Upper lobe of right lung (tissue), 1 donor: ENCODE measurements around the gene ZSCAN21. TPM values are rescaled to one million over a fixed set of nuclear protein-coding genes. Genes with fewer than 3 reads are reported as not detected.

Experiments
- ATAC-seq: fragments of 200-7000 bp; cut with Tn5 transposase; one replicate; pipeline ENCODE4 v1.9.1; 2020; ENCODE audit warnings: mild to moderate bottlenecking, moderate library complexity
- DNase-seq: peaks from one replicate; pipeline ENCODE4 v3.0.0-alpha.2; 2020
- H3K27ac ChIP-seq: fragments of 200-600 bp; one replicate; pipeline ENCODE4 v1.8.0; 2022
- H3K27me3 ChIP-seq: fragments of 200-600 bp; one replicate; pipeline ENCODE4 v1.8.0; 2022; ENCODE audit warnings: mild to moderate bottlenecking
- H3K36me3 ChIP-seq: fragments of 200-600 bp; one replicate; pipeline ENCODE4 v1.8.0; 2022
- H3K4me1 ChIP-seq: fragments of 200-600 bp; one replicate; pipeline ENCODE4 v1.8.0; 2022
- H3K4me3 ChIP-seq: fragments of 200-600 bp; one replicate; pipeline ENCODE4 v1.8.0; 2022; ENCODE audit warnings: mild to moderate bottlenecking
- H3K9me3 ChIP-seq: fragments of 200-600 bp; one replicate; pipeline ENCODE4 v1.8.0; 2022
- CTCF ChIP-seq: fragments of 200-600 bp; IDR thresholded peaks from one replicate; pipeline ENCODE4 v1.8.0; 2022; ENCODE audit warnings: antibody characterized with exemption
- intact Hi-C: fragments of 100-400 bp; cut with DNase I; formaldehyde crosslinking; loops from one replicate; pipeline ENCODE4 v1.11.0; 2022
- total RNA-seq: library from RNA; stranded (reverse); fragmentation: NEBNext Ultra II Directional; extraction: Animal tissue kit (Norgen Biotek cat#: 25700); gene quantifications from one replicate; pipeline ENCODE4 v1.2.1, GENCODE V29; 2021
- donor health status: DM: no; HTN: yes; CAD: no; lungs with severe emphysema.

Gene ZSCAN21
- total RNA-seq, 1 donor from 2014 or later: 10.0 TPM

GRCh38 chr7:100095289-100095688, 45.7 kb downstream of the ZSCAN21 start:
- no peak for TF ChIP-seq CTCF
- DNase-seq: no peak
- H3K4me1 ChIP-seq: peaks cover 14% of the 10 kb centered on the region
- no peak for ATAC-seq
- H3K27ac ChIP-seq: no peak overlapping the region
- no peaks in the 10 kb centered on the region for H3K9me3 ChIP-seq
- intact Hi-C loops: no loop called here
- no peaks in the 10 kb centered on the region for H3K27me3 ChIP-seq
- no peak overlapping the region for H3K4me3 ChIP-seq
- peaks cover 91% of the 10 kb centered on the region for H3K36me3 ChIP-seq

- TF ChIP-seq CTCF: no peak
- Histone ChIP-seq H3K4me1 (peaks cover 14% of the 10 kb centered on the region), H3K4me3 (no peak overlapping the region), H3K36me3 (peaks cover 87% of the 10 kb centered on the region), H3K27ac (no peak overlapping the region), H3K27me3 (no peaks in the 10 kb centered on the region), H3K9me3 (no peaks in the 10 kb centered on the region)
- intact Hi-C loops: no loop called here
- ATAC-seq: no peak
- no peak for DNase-seq
Measured at GRCh38 chr7:100095704-100096103, 46.1 kb downstream of the ZSCAN21 start.

- TF ChIP-seq CTCF: no peak
- Histone ChIP-seq H3K9me3 (no peaks in the 10 kb centered on the region), H3K4me1 (peaks cover 25% of the 10 kb centered on the region), H3K36me3 (peaks cover 64% of the 10 kb centered on the region), H3K27ac (no peak overlapping the region), H3K4me3 (no peak overlapping the region), H3K27me3 (no peaks in the 10 kb centered on the region)
- intact Hi-C loops: no loop called here
- DNase-seq (no peak), ATAC-seq (no peak)
Measured at GRCh38 chr7:100098913-100099312, 49.3 kb downstream of the ZSCAN21 start.

- intact Hi-C loops: no loop called here
- ATAC-seq: no peak
- Histone ChIP-seq H3K36me3 (peaks cover 61% of the 10 kb centered on the region), H3K9me3 (no peaks in the 10 kb centered on the region), H3K27ac (peak overlapping the region; percentile 76), H3K27me3 (no peaks in the 10 kb centered on the region), H3K4me3 (peak overlapping the region; percentile 97), H3K4me1 (peaks cover 25% of the 10 kb centered on the region)
- DNase-seq: no peak
- TF ChIP-seq CTCF: no peak
Measured at GRCh38 chr7:100099452-100099851, 49.9 kb downstream of the ZSCAN21 start.

GRCh38 chr7:100100420-100101015, 50.9 kb downstream of the ZSCAN21 start:
- TF ChIP-seq CTCF: no peak
- peak; percentile 91 for ATAC-seq

More at GRCh38 chr7:100100420-100101015, 50.9 kb downstream of the ZSCAN21 start:
- H3K36me3 ChIP-seq: peaks cover 58% of the 10 kb centered on the region
- peak; percentile 96 for DNase-seq
- no peaks in the 10 kb centered on the region for H3K9me3 ChIP-seq
- peak overlapping the region; percentile 97 for H3K4me3 ChIP-seq
- peak overlapping the region; percentile 76 for H3K27ac ChIP-seq
- H3K27me3 ChIP-seq: no peaks in the 10 kb centered on the region
- intact Hi-C loops: no loop called here
- peaks cover 25% of the 10 kb centered on the region for H3K4me1 ChIP-seq
